Tibial nerve (tissue), 4 donors: ENCODE results near the gene E2F7.

Experiments used
- CTCF ChIP-seq, 5 experiments: fragments of 200-600 bp in 3 of 5; fragments of 450-650 bp in 2 of 5; sonication (generic) in 3 of 5; IDR thresholded peaks; one replicate each; pipeline ENCODE4 v1.5.1; 2016 to 2019; ENCODE audit warnings: antibody characterized with exemption in 5 of 5, mild to moderate bottlenecking in 3 of 5, moderate library complexity in 2 of 5
- EP300 ChIP-seq, 2 donors: sonication (generic); formaldehyde crosslinking; IDR thresholded peaks; one replicate each; pipeline ENCODE4 v1.6.1; 2017; ENCODE audit warnings: antibody characterized with exemption in 2 of 2, mild to moderate bottlenecking in 1 of 2
- POLR2A ChIP-seq, 2 donors: fragments of 450-650 bp; IDR thresholded peaks; one replicate each; pipeline ENCODE4 v1.6.1; 2017; ENCODE audit warnings: antibody characterized with exemption in 2 of 2, mild to moderate bottlenecking in 2 of 2, moderate library complexity in 2 of 2

GRCh38 chr12:77053259-77053658 is 12.1 kb downstream of the E2F7 start:
- no peak for TF ChIP-seq CTCF (IDR thresholded peaks at IDR 0.05)
- no peak for TF ChIP-seq POLR2A (IDR thresholded peaks at IDR 0.05)
- no peak for TF ChIP-seq EP300 (IDR thresholded peaks at IDR 0.05)
